SKM-1 treated with dmso at 0.1 percent for 144 hours (cell line): Measurements from ENCODE around the gene IMMP2L.

ENCODE experiments used
- DNase-seq: peaks from one replicate; lab custom pipeline; 2025; ENCODE audit not compliant: unreplicated experiment; lab: John Stamatoyannopoulos, UW

IMMP2L gene

GRCh38 chr7:111113263-111114017 lies 448.9 kb downstream of the IMMP2L start:
- no peak for DNase-seq

- no peak for DNase-seq
These were observed 449.9 kb downstream of the IMMP2L start for GRCh38 chr7:111112439-111112838.

GRCh38 chr7:111108496-111108895 lies 453.8 kb downstream of the IMMP2L start:
- DNase-seq, result no peak

GRCh38 chr7:111108000-111108399 lies 454.3 kb downstream of the IMMP2L start:
- no peak for DNase-seq

- no peak for DNase-seq
These were observed 454.7 kb downstream of the IMMP2L start for GRCh38 chr7:111107579-111107978.

GRCh38 chr7:111105269-111105668 lies 457.0 kb downstream of the IMMP2L start:
- no peak for DNase-seq

GRCh38 chr7:111104710-111105109 lies 457.6 kb downstream of the IMMP2L start:
- no peak for DNase-seq

GRCh38 chr7:111103678-111104274 lies 458.5 kb downstream of the IMMP2L start:
- DNase-seq, result no peak

GRCh38 chr7:111103136-111103535 lies 459.2 kb downstream of the IMMP2L start:
- DNase-seq, result no peak

- DNase-seq, result no peak
These were observed 460.2 kb downstream of the IMMP2L start for GRCh38 chr7:111101856-111102646.

- no peak for DNase-seq
These were observed 463.4 kb downstream of the IMMP2L start for GRCh38 chr7:111098926-111099250.

- no peak for DNase-seq
These were observed 464.0 kb downstream of the IMMP2L start for GRCh38 chr7:111098011-111098925.

GRCh38 chr7:111096997-111097396 lies 465.3 kb downstream of the IMMP2L start:
- DNase-seq, result no peak

GRCh38 chr7:111094419-111094818 lies 467.9 kb downstream of the IMMP2L start:
- DNase-seq, result no peak

GRCh38 chr7:111093496-111093895 lies 468.8 kb downstream of the IMMP2L start:
- no peak for DNase-seq

- no peak for DNase-seq
These were observed 469.7 kb downstream of the IMMP2L start for GRCh38 chr7:111092406-111093236.

GRCh38 chr7:111091593-111092358 lies 470.5 kb downstream of the IMMP2L start:
- DNase-seq, result no peak

GRCh38 chr7:111090846-111091245 lies 471.4 kb downstream of the IMMP2L start, which contains the start of gene LRRN3:
LRRN3 (plus strand) TSS chr7:111091127; CDS start chr7:111122773, 31,646 bp downstream.
- DNase-seq, result no peak

GRCh38 chr7:111089822-111090426 lies 472.4 kb downstream of the IMMP2L start:
- DNase-seq, result peak; percentile 44
